PC-3 (cell line): ENCODE data around the gene FBXL15. TPM values are rescaled to one million over a fixed set of nuclear protein-coding genes. Genes with fewer than 3 reads are reported as not detected.

Experiments used
- ATAC-seq: fragments of 200-7000 bp; cut with Tn5 transposase; 2 replicates; pipeline ENCODE4 v1.9.1; 2020; ENCODE audit warnings: mild to moderate bottlenecking, moderate library complexity
- BruUV-seq: library from RNA; stranded (reverse); fragments of 400-500 nt; replicated peaks from 2 replicates; lab custom pipeline; 2021; lab: Mats Ljungman, UMichigan
- CTCF ChIA-PET: fragments of 300-600 bp; sonication (Branson Sonifier 250); formaldehyde crosslinking; loops from one replicate; lab custom pipeline; 2022; ENCODE audit warnings: antibody characterized with exemption; lab: Charles Lee
- POLR2A ChIA-PET: fragments of 300-600 bp; sonication (Branson Sonifier 250); formaldehyde crosslinking; loops from one replicate; lab custom pipeline; 2022; ENCODE audit warnings: antibody characterized with exemption; ENCODE audit not compliant: unreplicated experiment; lab: Charles Lee
- DNase-seq: peaks from one replicate; pipeline ENCODE4 v3.0.0-alpha.2; 2015
- H2AFZ ChIP-seq: fragments of 300-600 bp; sonication (generic); 2 replicates; pipeline ENCODE4 v1.6.0; 2016; ENCODE audit warnings: antibody characterized with exemption, low read length
- H3F3A ChIP-seq: fragments of 300-600 bp; sonication (generic); one replicate; pipeline ENCODE4 v1.6.0; 2017; ENCODE audit warnings: antibody characterized with exemption, low read length, control low read depth, mild to moderate bottlenecking; ENCODE audit not compliant: unreplicated experiment
- H3K27ac ChIP-seq: fragments of 300-600 bp; sonication (generic); 2 replicates; pipeline ENCODE4 v1.5.1; 2016; ENCODE audit warnings: mild to moderate bottlenecking, low read length
- H3K27me3 ChIP-seq: fragments of 300-600 bp; sonication (generic); 2 replicates; pipeline ENCODE4 v1.6.1; 2016; ENCODE audit warnings: low read length, mixed read lengths
- H3K36me3 ChIP-seq: fragments of 300-600 bp; sonication (generic); 2 replicates; pipeline ENCODE4 v1.6.1; 2016; ENCODE audit warnings: low read depth, mixed run types, low read length, mixed read lengths
- H3K4me1 ChIP-seq: fragments of 300-600 bp; sonication (generic); 2 replicates; pipeline ENCODE4 v1.5.1; 2016; ENCODE audit warnings: low read length; ENCODE audit not compliant: insufficient read depth
- H3K4me2 ChIP-seq: fragments of 300-600 bp; sonication (generic); 2 replicates; pipeline ENCODE4 v1.6.0; 2016; ENCODE audit warnings: low read length
- H3K4me3 ChIP-seq: fragments of 300-600 bp; sonication (generic); 2 replicates; pipeline ENCODE4 v1.5.1; 2016; ENCODE audit warnings: mild to moderate bottlenecking, low read length, mixed read lengths
- H3K79me2 ChIP-seq: fragments of 300-600 bp; sonication (generic); 2 replicates; pipeline ENCODE4 v1.6.1; 2017; ENCODE audit warnings: low read length, mixed read lengths
- H3K9ac ChIP-seq: fragments of 300-600 bp; sonication (generic); 2 replicates; pipeline ENCODE4 v1.6.0; 2016; ENCODE audit warnings: mild to moderate bottlenecking, low read length
- H3K9me2 ChIP-seq: fragments of 300-600 bp; sonication (generic); replicated peaks from 2 replicates; pipeline ENCODE4 v1.6.1; 2016; ENCODE audit warnings: mixed run types, low read length, mixed read lengths
- H3K9me3 ChIP-seq: fragments of 300-600 bp; sonication (generic); 2 replicates; pipeline ENCODE4 v1.6.1; 2016; ENCODE audit warnings: low read length, mixed read lengths
- H4K20me1 ChIP-seq: fragments of 300-600 bp; sonication (generic); 2 replicates; pipeline ENCODE4 v1.6.1; 2016; ENCODE audit warnings: low read length, mixed read lengths
- EZH2 ChIP-seq: fragments of 300-600 bp; sonication (generic); IDR thresholded peaks from one replicate; pipeline ENCODE4 v1.6.1; 2017; ENCODE audit warnings: antibody characterized with exemption, mild to moderate bottlenecking, low read length; ENCODE audit not compliant: unreplicated experiment
- EZH2phosphoT487 ChIP-seq: fragments of 300-600 bp; sonication (generic); IDR thresholded peaks from 2 replicates; pipeline ENCODE4 v1.6.1; 2018; ENCODE audit warnings: mild to moderate bottlenecking, antibody characterized with exemption, low read length, borderline replicate concordance
- intact Hi-C: fragments of 100-400 bp; cut with micrococcal nuclease; formaldehyde crosslinking; loops from 2 replicates; pipeline ENCODE4 v1.9.0; 2023
- total RNA-seq: library from RNA; depleted of rRNA; stranded (reverse); fragments of >200 nt; gene quantifications from 2 replicates; pipeline ENCODE4 v1.2.3, GENCODE V29; 2014
- TF ChIP-seq, protein P1 (sequence below): fragments of 300-600 bp; sonication (generic); conservative IDR thresholded peaks from 2 replicates; pipeline ENCODE4 v1.5.1; 2017; ENCODE audit warnings: antibody characterized with exemption, low read depth, mild to moderate bottlenecking, low read length

Gene FBXL15
- total RNA-seq, 1 experiment from 2014 or later: 12.7 TPM

DNA sequence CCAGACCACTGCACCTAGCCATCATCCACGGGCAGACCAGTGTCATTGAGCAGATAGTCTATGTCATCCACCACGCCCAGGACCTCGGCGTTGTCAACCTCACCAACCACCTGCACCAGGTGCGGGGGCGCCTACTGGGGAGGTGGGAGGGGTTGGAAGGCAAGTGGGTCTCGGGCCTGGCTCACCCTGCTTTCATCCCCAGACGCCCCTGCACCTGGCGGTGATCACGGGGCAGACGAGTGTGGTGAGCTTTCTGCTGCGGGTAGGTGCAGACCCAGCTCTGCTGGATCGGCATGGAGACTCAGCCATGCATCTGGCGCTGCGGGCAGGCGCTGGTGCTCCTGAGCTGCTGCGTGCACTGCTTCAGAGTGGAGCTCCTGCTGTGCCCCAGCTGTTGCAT, 20.6 kb upstream of the FBXL15 start:
- ChIA-PET CTCF (no interaction called here), POLR2A (no interaction called here)
- Histone ChIP-seq H3K79me2 (peaks cover 15% of the 10 kb centered on the region), H3K36me3 (no peaks in the 10 kb centered on the region; the same call in 1 of the 2 replicates), H3F3A (no peaks in the 10 kb centered on the region), H4K20me1 (no peaks in the 10 kb centered on the region), H3K4me2 (peak overlapping the region; percentile 84; the same call in 1 of the 2 replicates), H3K9me2 (no peaks in the 10 kb centered on the region), H3K27me3 (no peaks in the 10 kb centered on the region), H3K4me1 (peaks cover 34% of the 10 kb centered on the region), H3K4me3 (no peak overlapping the region; the same call in 1 of the 2 replicates), H2AFZ (no peak overlapping the region), H3K9ac (no peak overlapping the region), H3K9me3 (no peaks in the 10 kb centered on the region), H3K27ac (no peak overlapping the region)
- BruUV-seq: no TSS peak
- intact Hi-C loops: no loop called here
- ATAC-seq: no peak
- TF ChIP-seq EZH2phosphoT487: no peak
- TF ChIP-seq EZH2: no peak
- TF ChIP-seq, protein P1, sequence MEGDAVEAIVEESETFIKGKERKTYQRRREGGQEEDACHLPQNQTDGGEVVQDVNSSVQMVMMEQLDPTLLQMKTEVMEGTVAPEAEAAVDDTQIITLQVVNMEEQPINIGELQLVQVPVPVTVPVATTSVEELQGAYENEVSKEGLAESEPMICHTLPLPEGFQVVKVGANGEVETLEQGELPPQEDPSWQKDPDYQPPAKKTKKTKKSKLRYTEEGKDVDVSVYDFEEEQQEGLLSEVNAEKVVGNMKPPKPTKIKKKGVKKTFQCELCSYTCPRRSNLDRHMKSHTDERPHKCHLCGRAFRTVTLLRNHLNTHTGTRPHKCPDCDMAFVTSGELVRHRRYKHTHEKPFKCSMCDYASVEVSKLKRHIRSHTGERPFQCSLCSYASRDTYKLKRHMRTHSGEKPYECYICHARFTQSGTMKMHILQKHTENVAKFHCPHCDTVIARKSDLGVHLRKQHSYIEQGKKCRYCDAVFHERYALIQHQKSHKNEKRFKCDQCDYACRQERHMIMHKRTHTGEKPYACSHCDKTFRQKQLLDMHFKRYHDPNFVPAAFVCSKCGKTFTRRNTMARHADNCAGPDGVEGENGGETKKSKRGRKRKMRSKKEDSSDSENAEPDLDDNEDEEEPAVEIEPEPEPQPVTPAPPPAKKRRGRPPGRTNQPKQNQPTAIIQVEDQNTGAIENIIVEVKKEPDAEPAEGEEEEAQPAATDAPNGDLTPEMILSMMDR: no peak
- DNase-seq: no peak

DNA sequence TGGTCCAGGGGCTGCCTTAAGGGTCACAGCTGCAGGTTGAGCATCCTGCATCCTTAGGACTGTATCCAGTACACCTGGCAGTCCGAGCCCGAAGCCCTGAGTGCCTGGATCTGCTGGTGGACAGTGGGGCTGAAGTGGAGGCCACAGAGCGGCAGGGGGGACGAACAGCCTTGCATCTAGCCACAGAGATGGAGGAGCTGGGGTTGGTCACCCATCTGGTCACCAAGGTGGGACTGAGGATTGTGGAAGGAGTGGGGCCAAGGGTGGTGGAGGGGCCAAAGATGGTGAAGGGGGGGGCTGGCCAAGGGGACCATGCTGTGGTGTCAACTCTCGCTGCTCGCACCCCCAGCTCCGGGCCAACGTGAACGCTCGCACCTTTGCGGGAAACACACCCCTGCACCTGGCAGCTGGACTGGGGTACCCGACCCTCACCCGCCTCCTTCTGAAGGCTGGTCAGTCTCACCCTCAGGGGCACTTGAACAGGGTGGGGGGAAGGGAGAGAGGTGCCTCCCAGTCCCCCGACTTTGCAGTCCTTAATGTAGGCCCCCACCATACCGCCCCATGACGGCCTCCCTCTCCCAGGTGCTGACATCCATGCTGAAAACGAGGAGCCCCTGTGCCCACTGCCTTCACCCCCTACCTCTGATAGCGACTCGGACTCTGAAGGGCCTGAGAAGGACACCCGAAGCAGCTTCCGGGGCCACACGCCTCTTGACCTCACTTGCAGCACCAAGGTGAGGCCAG, 19.9 kb upstream of the FBXL15 start:
- Histone ChIP-seq H3K9me2 (no peaks in the 10 kb centered on the region), H3F3A (no peaks in the 10 kb centered on the region), H2AFZ (no peak overlapping the region), H3K79me2 (peaks cover 14% of the 10 kb centered on the region), H3K4me1 (peaks cover 33% of the 10 kb centered on the region), H4K20me1 (no peaks in the 10 kb centered on the region), H3K9ac (no peak overlapping the region), H3K4me3 (no peak overlapping the region), H3K4me2 (no peak overlapping the region), H3K9me3 (no peaks in the 10 kb centered on the region), H3K36me3 (no peaks in the 10 kb centered on the region; the same call in 1 of the 2 replicates), H3K27me3 (no peaks in the 10 kb centered on the region), H3K27ac (no peak overlapping the region)
- no peak for DNase-seq
- ChIA-PET POLR2A (no interaction called here), CTCF (no interaction called here)
- no TSS peak for BruUV-seq
- TF ChIP-seq EZH2phosphoT487: no peak
- no peak for ATAC-seq
- intact Hi-C loops: no loop called here

DNA sequence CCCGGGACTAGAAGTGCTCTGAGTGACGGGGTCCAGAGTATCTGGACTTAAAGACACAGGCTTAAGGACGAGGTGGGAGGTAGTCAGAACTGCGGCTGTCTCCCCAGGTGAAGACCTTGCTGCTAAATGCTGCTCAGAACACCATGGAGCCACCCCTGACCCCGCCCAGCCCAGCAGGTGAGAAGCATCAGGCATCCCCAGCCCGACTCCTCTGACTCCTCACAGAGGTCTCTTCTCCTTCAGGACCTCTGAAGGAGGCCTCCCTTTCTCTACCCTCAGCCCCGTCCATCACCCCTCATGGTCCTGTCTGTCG, 19.3 kb upstream of the FBXL15 start:
- H4K20me1 ChIP-seq: no peaks in the 10 kb centered on the region
- intact Hi-C loops: no loop called here
- POLR2A ChIA-PET: no interaction called here
- no peaks in the 10 kb centered on the region for H3K9me3 ChIP-seq
- no peaks in the 10 kb centered on the region for H3K9me2 ChIP-seq
- H3K4me3 ChIP-seq: no peak overlapping the region
- ATAC-seq (no peak), DNase-seq (no peak)
- no TSS peak for BruUV-seq
- TF ChIP-seq EZH2 (no peak), EZH2phosphoT487 (no peak)
- TF ChIP-seq, protein P1: no peak
- no peaks in the 10 kb centered on the region for H3F3A ChIP-seq
- H3K4me1 ChIP-seq: peaks cover 29% of the 10 kb centered on the region
- peaks cover 9% of the 10 kb centered on the region for H3K79me2 ChIP-seq
- no peaks in the 10 kb centered on the region; the same call in 1 of the 2 replicates for H3K36me3 ChIP-seq
- H2AFZ ChIP-seq: no peak overlapping the region
- H3K27me3 ChIP-seq: no peaks in the 10 kb centered on the region
- peak overlapping the region; percentile 23; the same call in 1 of the 2 replicates for H3K4me2 ChIP-seq
- no peak overlapping the region for H3K9ac ChIP-seq
- CTCF ChIA-PET: no interaction called here
- no peak overlapping the region for H3K27ac ChIP-seq
